ENCODE data around the gene PTS. TPM values are rescaled to one million over a fixed set of nuclear protein-coding genes. Genes with fewer than 3 reads are reported as not detected.

The PTS gene
- total and polyA plus RNA-seq, 9 of the 15 experiments (the other 6 are each of a cell fraction or from before 2014, with no cell fraction given), result 27.1 to 72.7 (median 41.1) TPM

DNA sequence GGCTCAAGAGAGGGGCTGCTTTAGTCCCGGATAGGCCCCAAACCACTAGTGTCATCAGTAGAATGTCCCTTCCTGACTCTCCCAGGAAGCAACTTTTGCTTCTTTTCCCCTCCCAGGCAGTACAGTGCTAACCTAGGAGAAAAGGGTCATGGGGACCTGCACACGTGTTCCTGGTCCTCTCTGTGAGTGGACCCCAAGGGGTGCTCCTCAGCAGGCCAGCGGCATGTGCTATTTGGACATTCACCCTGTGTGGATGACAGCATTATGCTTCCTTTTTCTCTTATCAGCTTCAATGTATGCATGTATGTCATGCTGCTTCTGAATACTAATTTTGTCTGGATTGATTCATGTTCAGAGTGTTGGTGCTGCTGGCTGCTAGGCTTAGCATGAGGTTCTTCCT, 52.6 kb downstream of the PTS start (continued):
- TF ChIP-seq ZNF77 (CRISPR knock-in tag; IDR thresholded peaks at IDR 0.05) (no peak), CTBP1 (IDR thresholded peaks at IDR 0.05; ENCODE audit: borderline replicate concordance) (peak; percentile 21; the same call in 1 of the 2 replicates), FOSL1 (tag; conservative IDR thresholded peaks at IDR 0.05) (no peak)
- TF ChIP-seq, protein P1, sequence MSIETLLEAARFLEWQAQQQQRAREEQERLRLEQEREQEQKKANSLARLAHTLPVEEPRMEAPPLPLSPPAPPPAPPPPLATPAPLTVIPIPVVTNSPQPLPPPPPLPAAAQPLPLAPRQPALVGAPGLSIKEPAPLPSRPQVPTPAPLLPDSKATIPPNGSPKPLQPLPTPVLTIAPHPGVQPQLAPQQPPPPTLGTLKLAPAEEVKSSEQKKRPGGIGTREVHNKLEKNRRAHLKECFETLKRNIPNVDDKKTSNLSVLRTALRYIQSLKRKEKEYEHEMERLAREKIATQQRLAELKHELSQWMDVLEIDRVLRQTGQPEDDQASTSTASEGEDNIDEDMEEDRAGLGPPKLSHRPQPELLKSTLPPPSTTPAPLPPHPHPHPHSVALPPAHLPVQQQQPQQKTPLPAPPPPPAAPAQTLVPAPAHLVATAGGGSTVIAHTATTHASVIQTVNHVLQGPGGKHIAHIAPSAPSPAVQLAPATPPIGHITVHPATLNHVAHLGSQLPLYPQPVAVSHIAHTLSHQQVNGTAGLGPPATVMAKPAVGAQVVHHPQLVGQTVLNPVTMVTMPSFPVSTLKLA (conservative IDR thresholded peaks at IDR 0.05), result 0 out of 4 replicates have a peak, but pooled peaks of 1 of the 2 experiments have one; percentile 15

DNA sequence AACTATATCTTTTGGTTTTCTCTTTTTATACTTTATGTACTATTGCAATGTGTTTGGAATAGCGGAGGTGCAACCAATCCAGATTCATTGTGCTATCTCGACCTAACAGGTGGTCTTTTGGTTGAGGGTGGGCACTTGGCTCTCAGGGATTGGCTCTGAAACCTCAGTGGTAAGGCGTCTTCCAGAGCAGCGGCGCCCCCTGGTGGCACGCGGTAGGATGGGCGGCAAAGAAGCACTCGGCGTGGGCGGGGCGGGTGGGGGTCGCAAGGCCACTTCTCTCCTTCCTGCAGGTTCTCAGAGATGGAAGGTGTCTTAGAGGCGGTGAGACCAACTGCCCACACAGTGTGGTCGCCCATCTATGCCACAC, 53.7 kb downstream of the PTS start:
- peak; percentile 93 for ATAC-seq
- Histone ChIP-seq H3K9ac (ENCODE audit: insufficient read depth in 1 of 2, low read depth in 2 of 2, low read length in 2 of 2) (no peak overlapping the region), H3K9me1 (ENCODE audit: control insufficient read depth, insufficient read depth, low read length) (no peaks in the 10 kb centered on the region), H3K4me3 (peak overlapping the region; percentile 23; the same call in 1 of the 2 replicates), H3K27ac (ENCODE audit: extremely low read depth, low read depth, low read length) (no peak overlapping the region), H2AFZ (ENCODE audit: low read depth, low read length) (peak overlapping the region; percentile 93), H3K79me2 (ENCODE audit: control insufficient read depth, insufficient read depth, low read length) (no peaks in the 10 kb centered on the region), H3K36me3 (ENCODE audit: control insufficient read depth, insufficient read depth, low read length) (no peaks in the 10 kb centered on the region), H3K4me2 (ENCODE audit: insufficient read depth, low read length) (peak overlapping the region; percentile 84), H3K4me1 (replicated peaks in 1 of 2; ENCODE audit: control insufficient read depth in 2 of 2, insufficient read depth in 2 of 2, low read length in 2 of 2) (peaks cover 16 to 19% of the 10 kb centered on the region in 2 experiments), H3K9me3 (replicated peaks; ENCODE audit: control insufficient read depth, insufficient read depth, low read depth, low read length) (no peaks in the 10 kb centered on the region), H4K20me1 (replicated peaks; ENCODE audit: control insufficient read depth, insufficient read depth, low read length) (peaks cover 2% of the 10 kb centered on the region), H3K27me3 (ENCODE audit: control insufficient read depth in 2 of 2, insufficient read depth in 2 of 2, low read length in 2 of 2) (peaks cover 0 to 5% of the 10 kb centered on the region in 2 experiments; a peak in 1 of 5 replicates)
- BruUV-seq (replicated peaks), result no TSS peak
- FAIRE-seq, result no peak
- 2% methylated on average over 14 of the region's 15 CpGs for WGBS (ENCODE audit: insufficient coverage, low coverage, missing lambda C conversion rate)
- in situ Hi-C loops (cut with MboI), result loop anchor here (5.0 to 10.0 kb wide), 2 partner anchors 58 to 165 kb away; no protein-coding TSS in a partner anchor
- DNase-seq (ENCODE audit: extremely low read depth in 1 of 4, low spot score in 3 of 4), result peak; percentile 77 to 82 (median 80)
- CTCF ChIA-PET (ENCODE audit: low intra/inter-chr PET ratio), result interaction anchor here (0.6 to 5.5 kb wide), 12 partner anchors 57 to 826 kb away, joined by 3 to 95 read pairs (median 3); no protein-coding TSS in a partner anchor
- POLR2A ChIA-PET, result interaction anchor here (0.8 to 1.0 kb wide), 2 partner anchors 11 to 71 kb away, joined by 3 read pairs; no protein-coding TSS in a partner anchor
- intact Hi-C loops (cut with micrococcal nuclease), result loop anchor here (1.0 to 10.0 kb wide), 6 partner anchors 54 to 675 kb away; partner anchors contain the start of genes CFAP68, FDXACB1, PTS and SIK2
- TF ChIP-seq ZBTB7A (IDR thresholded peaks at IDR 0.05; ENCODE audit: borderline replicate concordance, control insufficient read depth, low read depth, low read length) (peak; percentile 76; the same call in 1 of the 2 replicates), RAD21 (CRISPR knock-in tag; conservative IDR thresholded peaks at IDR 0.05 in 1 of 2, IDR thresholded peaks at IDR 0.05 in 1 of 2) (peak in 1 of 2 experiments; percentile 61; a peak in 3 of 4 replicates), BHLHE40 (IDR thresholded peaks at IDR 0.05; ENCODE audit: low read length) (peak; percentile 53; the same call in 1 of the 2 replicates), RB1 (IDR thresholded peaks at IDR 0.05; ENCODE audit: low read depth) (0 out of 2 replicates have a peak, but pooled peaks have one; percentile 24), EGR1 (conservative IDR thresholded peaks at IDR 0.05) (peak; percentile 61), SMC3 (conservative IDR thresholded peaks at IDR 0.05; ENCODE audit: insufficient read depth, low read depth, low read length) (peak; percentile 82), PTRF (tag; IDR thresholded peaks at IDR 0.05) (no peak)
- TF ChIP-seq, protein P2, sequence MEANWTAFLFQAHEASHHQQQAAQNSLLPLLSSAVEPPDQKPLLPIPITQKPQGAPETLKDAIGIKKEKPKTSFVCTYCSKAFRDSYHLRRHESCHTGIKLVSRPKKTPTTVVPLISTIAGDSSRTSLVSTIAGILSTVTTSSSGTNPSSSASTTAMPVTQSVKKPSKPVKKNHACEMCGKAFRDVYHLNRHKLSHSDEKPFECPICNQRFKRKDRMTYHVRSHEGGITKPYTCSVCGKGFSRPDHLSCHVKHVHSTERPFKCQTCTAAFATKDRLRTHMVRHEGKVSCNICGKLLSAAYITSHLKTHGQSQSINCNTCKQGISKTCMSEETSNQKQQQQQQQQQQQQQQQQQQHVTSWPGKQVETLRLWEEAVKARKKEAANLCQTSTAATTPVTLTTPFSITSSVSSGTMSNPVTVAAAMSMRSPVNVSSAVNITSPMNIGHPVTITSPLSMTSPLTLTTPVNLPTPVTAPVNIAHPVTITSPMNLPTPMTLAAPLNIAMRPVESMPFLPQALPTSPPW (CRISPR knock-in tag; IDR thresholded peaks at IDR 0.05), result peak; percentile 32; the same call in 1 of the 2 replicates
- TF ChIP-seq, protein P3, sequence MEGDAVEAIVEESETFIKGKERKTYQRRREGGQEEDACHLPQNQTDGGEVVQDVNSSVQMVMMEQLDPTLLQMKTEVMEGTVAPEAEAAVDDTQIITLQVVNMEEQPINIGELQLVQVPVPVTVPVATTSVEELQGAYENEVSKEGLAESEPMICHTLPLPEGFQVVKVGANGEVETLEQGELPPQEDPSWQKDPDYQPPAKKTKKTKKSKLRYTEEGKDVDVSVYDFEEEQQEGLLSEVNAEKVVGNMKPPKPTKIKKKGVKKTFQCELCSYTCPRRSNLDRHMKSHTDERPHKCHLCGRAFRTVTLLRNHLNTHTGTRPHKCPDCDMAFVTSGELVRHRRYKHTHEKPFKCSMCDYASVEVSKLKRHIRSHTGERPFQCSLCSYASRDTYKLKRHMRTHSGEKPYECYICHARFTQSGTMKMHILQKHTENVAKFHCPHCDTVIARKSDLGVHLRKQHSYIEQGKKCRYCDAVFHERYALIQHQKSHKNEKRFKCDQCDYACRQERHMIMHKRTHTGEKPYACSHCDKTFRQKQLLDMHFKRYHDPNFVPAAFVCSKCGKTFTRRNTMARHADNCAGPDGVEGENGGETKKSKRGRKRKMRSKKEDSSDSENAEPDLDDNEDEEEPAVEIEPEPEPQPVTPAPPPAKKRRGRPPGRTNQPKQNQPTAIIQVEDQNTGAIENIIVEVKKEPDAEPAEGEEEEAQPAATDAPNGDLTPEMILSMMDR (IDR thresholded peaks at IDR 0.05 in 2 of 3, conservative IDR thresholded peaks at IDR 0.05 in 1 of 3; ENCODE audit: insufficient read depth in 2 of 3, low read depth in 1 of 3, low read length in 3 of 3), result peak; percentile 68 to 84 (median 76)

Measured in K562 (cell line).